Neural crest cell (in vitro differentiated cells): Measurements from ENCODE around the gene RNH1. TPM values are rescaled to one million over a fixed set of nuclear protein-coding genes. Genes with fewer than 3 reads are reported as not detected.

ENCODE experiments used
- DNase-seq: peaks from one replicate; pipeline ENCODE4 v3.0.0; 2021; ENCODE audit warnings: low read depth, mixed read lengths, low spot score
- H3K27ac Mint-ChIP-seq: one replicate; pipeline ENCODE4 v1.8.0; 2021; ENCODE audit warnings: mild to moderate bottlenecking, mixed read lengths; ENCODE audit not compliant: unreplicated experiment
- H3K27me3 Mint-ChIP-seq: 2 replicates; pipeline ENCODE4 v1.8.0; 2021; ENCODE audit warnings: low read depth, mild to moderate bottlenecking, mixed read lengths
- H3K36me3 Mint-ChIP-seq: 2 replicates; pipeline ENCODE4 v1.8.0; 2021; ENCODE audit warnings: low read depth, mild to moderate bottlenecking, mixed read lengths
- H3K4me1 Mint-ChIP-seq: 2 replicates; pipeline ENCODE4 v1.8.0; 2021; ENCODE audit warnings: mixed read lengths
- H3K4me3 Mint-ChIP-seq: one replicate; pipeline ENCODE4 v1.8.0; 2021; ENCODE audit warnings: mild to moderate bottlenecking, mixed read lengths
- H3K9me3 Mint-ChIP-seq: 2 replicates; pipeline ENCODE4 v1.8.0; 2021; ENCODE audit warnings: mixed read lengths
- CTCF ChIP-seq: fragments of 200-600 bp; sonication (generic); conservative IDR thresholded peaks from 2 replicates; pipeline ENCODE4 v1.5.0; 2021; ENCODE audit warnings: antibody characterized with exemption, mild to moderate bottlenecking
- total RNA-seq: library from RNA; stranded (reverse); gene quantifications from 2 replicates; pipeline ENCODE4 v1.2.1, GENCODE V29; 2021

Gene RNH1
- total RNA-seq, 1 donor from 2014 or later = 71.1 TPM

DNA sequence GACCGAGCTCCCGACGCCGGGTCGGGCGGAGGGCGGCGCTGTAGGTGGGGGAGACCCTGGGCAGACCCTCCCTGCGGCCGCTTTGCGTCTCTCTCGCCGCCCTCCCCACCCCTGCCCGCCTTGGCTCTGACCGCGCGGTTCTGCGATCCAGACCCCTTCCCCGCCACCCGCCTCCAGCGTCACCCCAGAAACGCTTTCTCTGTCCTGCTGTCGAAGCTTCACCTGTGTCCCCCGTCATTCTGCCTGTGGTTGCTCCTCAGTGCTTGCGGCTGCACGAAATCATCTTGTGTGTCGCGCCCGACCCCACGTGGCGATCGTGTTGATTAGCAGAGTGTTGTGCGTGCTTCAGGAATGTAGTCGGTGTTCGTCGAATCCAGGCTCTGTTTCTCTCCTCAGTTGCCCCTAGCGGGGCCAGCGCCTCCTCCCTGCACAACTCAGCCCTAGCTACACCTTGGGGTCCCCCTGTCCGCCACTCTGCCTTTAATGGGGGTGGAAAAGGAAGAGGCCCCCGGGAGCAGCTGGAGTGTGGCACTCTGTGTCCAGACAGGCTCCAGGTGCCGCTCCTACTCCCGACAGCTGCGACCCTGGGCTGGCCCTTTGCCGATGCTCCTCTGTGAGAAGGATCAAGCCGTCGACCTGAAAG, 56.1 kb downstream of the RNH1 start:
- Mint-ChIP-seq H3K9me3 (no peaks in the 10 kb centered on the region), H3K4me3 (peak overlapping the region; percentile 94), H3K4me1 (peaks cover 19% of the 10 kb centered on the region), H3K36me3 (no peaks in the 10 kb centered on the region), H3K27ac (peak overlapping the region; percentile 88), H3K27me3 (no peaks in the 10 kb centered on the region)
- DNase-seq = peak; percentile 47
- peak; percentile 48 for TF ChIP-seq CTCF

GRCh38 chr11:449889-450808, 56.9 kb downstream of the RNH1 start, which contains the start of gene PTDSS2:
Gene PTDSS2 (plus strand): TSS chr11:450279. CDS start chr11:450456, 177 bp downstream.
- H3K4me1 Mint-ChIP-seq = peaks cover 19% of the 10 kb centered on the region
- no peaks in the 10 kb centered on the region for H3K36me3 Mint-ChIP-seq
- H3K4me3 Mint-ChIP-seq = peak within 1 kb of the TSS; percentile 94
- no peak for TF ChIP-seq CTCF
- no peaks in the 10 kb centered on the region for H3K9me3 Mint-ChIP-seq
- peak; percentile 91 for DNase-seq
- H3K27ac Mint-ChIP-seq = peak within 1 kb of the TSS; percentile 96
- H3K27me3 Mint-ChIP-seq = no peaks in the 10 kb centered on the region

DNA sequence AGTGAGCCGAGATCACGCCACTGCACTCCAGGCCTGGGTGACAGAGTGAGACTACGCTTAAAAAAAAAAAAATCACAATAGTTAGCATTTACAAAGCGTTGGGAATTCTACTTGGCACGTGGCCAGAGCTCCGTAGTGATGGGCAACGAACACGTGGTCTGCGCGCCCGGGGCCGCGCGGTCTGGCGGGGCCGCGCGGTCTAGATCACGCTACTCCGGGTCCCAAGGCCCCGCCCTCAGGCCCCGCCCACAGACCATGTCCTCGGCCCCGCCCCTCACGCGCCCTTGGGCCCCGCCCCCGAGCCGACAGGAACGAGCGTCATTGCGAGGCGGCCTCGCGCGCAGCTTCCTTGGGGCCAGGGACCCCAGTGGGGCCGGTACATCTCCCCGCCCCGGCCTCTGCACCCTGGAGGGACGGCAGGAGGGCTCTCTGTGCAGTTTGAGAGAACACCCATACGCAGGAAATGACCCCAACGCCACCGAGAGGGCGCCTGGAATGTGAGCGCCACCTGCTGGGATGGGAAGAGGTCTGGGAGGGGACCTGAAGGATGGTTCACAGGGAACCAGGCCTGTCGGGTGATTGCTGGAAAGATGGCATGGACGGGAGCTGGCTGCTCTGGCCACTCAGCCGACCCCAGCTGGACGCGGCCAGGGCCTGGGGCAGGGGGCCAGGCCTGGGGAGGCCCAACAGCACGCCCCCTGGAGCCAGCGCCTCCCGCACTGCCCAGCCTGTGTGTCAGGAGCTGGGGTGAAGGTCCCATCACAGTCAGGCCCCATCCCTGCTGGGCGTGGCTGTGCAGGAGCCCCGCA, 58.9 kb downstream of the RNH1 start:
- Mint-ChIP-seq H3K4me3 (peak overlapping the region; percentile 94), H3K27me3 (peaks cover 2% of the 10 kb centered on the region), H3K27ac (peak overlapping the region; percentile 97), H3K9me3 (no peaks in the 10 kb centered on the region), H3K36me3 (no peaks in the 10 kb centered on the region), H3K4me1 (peaks cover 26% of the 10 kb centered on the region)
- peak; percentile 87 for TF ChIP-seq CTCF
- peak; percentile 95 for DNase-seq

DNA sequence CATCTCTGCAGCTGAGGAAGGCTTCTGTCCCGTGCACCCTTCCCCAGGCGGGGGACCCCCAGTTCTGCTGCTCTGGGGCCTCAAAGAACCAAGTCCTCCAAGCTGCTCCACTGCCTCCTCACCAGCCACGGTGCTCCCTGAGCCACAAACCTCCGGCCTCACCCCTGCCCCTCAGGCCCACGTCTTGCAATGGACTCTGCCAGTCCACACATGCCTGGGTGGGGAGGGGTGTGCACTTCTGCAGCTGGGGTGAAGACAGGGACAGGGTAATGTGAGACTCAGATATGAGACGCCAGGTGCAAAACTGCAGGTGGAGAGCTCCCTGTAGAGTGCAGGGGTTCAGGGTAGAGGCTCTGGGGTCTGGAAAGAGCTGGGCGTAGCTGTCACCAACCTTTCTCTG, 60.2 kb downstream of the RNH1 start:
- Mint-ChIP-seq H3K4me3 (no peak overlapping the region), H3K27ac (no peak overlapping the region)

More for the DNA sequence above, 60.2 kb downstream of the RNH1 start:
- Mint-ChIP-seq H3K4me1 (peaks cover 26% of the 10 kb centered on the region), H3K9me3 (no peaks in the 10 kb centered on the region), H3K36me3 (no peaks in the 10 kb centered on the region), H3K27me3 (peaks cover 2% of the 10 kb centered on the region)
- no peak for TF ChIP-seq CTCF
- DNase-seq = no peak
